AG04450 (cell line): Measurements from ENCODE around the gene EIF3B. TPM values are rescaled to one million over a fixed set of nuclear protein-coding genes. Genes with fewer than 3 reads are reported as not detected.
"Not testable (repeated sequence)": the region's sequence is repeated elsewhere in the genome, so short reads cannot be mapped to it uniquely, and the experiment has no call there.

ENCODE experiments used
- CTCF ChIA-PET: fragments of 300-600, 350-600 bp; formaldehyde crosslinking; extraction: SDS; loops from one replicate; lab custom pipeline; 2022; ENCODE audit warnings: antibody characterized with exemption, inconsistent platforms; lab: Charles Lee
- POLR2A ChIA-PET: fragments of 350-600 bp; formaldehyde crosslinking; extraction: SDS; loops from one replicate; lab custom pipeline; 2021; ENCODE audit warnings: antibody characterized with exemption, inconsistent platforms; lab: Yijun Ruan, JAX
- DNase-seq: peaks from one replicate; pipeline ENCODE4 v3.0.0-alpha.2; 2011; ENCODE audit warnings: low read depth, low spot score
- H3K27ac ChIP-seq: one replicate; pipeline ENCODE4 v1.5.1; 2012; ENCODE audit warnings: low read depth, low read length, control low read depth
- H3K27me3 ChIP-seq: one replicate; pipeline ENCODE4 v1.6.0; 2012; ENCODE audit warnings: low read length; ENCODE audit not compliant: control insufficient read depth, insufficient read depth
- H3K4me3 ChIP-seq: 2 replicates; pipeline ENCODE4 v1.5.1; 2011; ENCODE audit warnings: mild to moderate bottlenecking, low read depth, low read length, control low read depth
- H3K9me3 ChIP-seq: 2 replicates; pipeline ENCODE4 v1.5.1; 2012; ENCODE audit warnings: low read length; ENCODE audit not compliant: control insufficient read depth, insufficient read depth
- polyA plus RNA-seq: library from polyadenylated mRNA; depleted of rRNA; stranded (reverse); fragments of >200 nt; gene quantifications from 2 replicates; pipeline ENCODE4 v1.2.3, GENCODE V29; 2011
- TF ChIP-seq, protein P1 (sequence below): IDR thresholded peaks from 2 replicates; pipeline ENCODE4 v1.5.1; 2011; ENCODE audit warnings: low read depth, low read length, control low read depth, inconsistent platforms

Gene EIF3B
- polyA plus RNA-seq, 1 experiment, result 110 TPM

DNA sequence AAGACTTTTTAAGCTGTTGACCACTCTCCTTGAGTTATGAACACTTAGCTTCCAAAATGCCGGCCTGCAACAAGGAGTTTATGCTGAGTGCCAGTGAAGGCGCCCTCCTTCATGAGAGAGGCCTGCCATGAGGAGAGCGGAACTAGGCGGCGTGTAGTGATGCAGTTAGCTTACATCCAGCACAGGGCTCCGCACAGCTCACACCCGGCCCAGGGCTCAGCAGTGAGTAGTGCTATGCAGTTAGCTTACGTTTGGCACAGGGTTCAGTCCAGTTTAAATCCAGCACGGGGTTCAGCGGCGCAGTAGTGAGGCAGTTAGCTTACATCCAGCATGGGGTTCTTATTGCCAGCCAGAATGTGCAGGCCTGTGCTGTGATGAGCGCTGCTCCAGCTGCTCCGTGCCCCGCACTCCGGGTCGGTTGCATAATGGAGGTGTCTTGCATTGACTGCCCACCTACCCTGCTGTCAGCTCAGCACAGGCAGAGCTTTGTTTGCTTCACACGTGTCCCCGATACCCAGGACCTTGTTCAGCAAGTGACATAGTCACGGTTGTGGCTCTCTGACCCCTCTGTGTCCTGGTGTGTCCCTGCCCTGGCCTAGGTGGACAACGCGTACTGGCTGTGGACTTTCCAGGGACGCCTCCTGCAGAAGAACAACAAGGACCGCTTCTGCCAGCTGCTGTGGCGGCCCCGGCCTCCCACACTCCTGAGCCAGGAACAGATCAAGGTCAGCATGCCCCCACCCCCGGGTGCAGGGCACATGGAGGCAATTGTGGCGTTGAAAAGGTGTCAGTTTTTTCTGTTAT, 21.9 kb downstream of the EIF3B start:
- H3K9me3 ChIP-seq, result no peaks in the 10 kb centered on the region
- no peaks in the 10 kb centered on the region for H3K27me3 ChIP-seq
- no peak overlapping the region for H3K27ac ChIP-seq
- no peak for DNase-seq
- CTCF ChIA-PET, result no interaction called here
- TF ChIP-seq, protein P1, sequence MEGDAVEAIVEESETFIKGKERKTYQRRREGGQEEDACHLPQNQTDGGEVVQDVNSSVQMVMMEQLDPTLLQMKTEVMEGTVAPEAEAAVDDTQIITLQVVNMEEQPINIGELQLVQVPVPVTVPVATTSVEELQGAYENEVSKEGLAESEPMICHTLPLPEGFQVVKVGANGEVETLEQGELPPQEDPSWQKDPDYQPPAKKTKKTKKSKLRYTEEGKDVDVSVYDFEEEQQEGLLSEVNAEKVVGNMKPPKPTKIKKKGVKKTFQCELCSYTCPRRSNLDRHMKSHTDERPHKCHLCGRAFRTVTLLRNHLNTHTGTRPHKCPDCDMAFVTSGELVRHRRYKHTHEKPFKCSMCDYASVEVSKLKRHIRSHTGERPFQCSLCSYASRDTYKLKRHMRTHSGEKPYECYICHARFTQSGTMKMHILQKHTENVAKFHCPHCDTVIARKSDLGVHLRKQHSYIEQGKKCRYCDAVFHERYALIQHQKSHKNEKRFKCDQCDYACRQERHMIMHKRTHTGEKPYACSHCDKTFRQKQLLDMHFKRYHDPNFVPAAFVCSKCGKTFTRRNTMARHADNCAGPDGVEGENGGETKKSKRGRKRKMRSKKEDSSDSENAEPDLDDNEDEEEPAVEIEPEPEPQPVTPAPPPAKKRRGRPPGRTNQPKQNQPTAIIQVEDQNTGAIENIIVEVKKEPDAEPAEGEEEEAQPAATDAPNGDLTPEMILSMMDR, result no peak
- POLR2A ChIA-PET, result interaction anchor here (0.7 to 1.0 kb wide), 2 partner anchors 8 to 17 kb away, joined by 3 to 4 read pairs; no protein-coding TSS in a partner anchor
- no peak overlapping the region for H3K4me3 ChIP-seq

DNA sequence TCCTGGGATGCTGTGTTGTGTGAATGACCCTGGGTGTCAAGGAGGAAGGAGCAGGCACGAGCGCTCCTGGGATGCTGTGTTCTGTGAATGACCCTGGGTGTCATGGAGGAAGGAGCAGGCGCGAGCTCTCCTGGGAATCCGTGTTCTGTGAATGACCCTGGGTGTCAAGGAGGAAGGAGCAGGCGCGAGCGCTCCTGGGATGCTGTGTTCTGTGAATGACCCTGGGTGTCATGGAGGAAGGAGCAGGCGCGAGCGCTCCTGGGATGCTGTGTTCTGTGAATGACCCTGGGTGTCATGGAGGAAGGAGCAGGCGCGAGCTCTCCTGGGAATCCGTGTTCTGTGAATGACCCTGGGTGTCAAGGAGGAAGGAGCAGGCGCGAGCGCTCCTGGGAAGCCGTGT, 22.9 kb downstream of the EIF3B start:
- H3K9me3 ChIP-seq, CTCF ChIA-PET, H3K4me3 ChIP-seq, DNase-seq, H3K27me3 ChIP-seq, H3K27ac ChIP-seq: not testable (repeated sequence)
- POLR2A ChIA-PET, result interaction anchor here (1.0 kb wide), 1 partner anchor 16 kb away, joined by 4 read pairs; no protein-coding TSS in a partner anchor

DNA sequence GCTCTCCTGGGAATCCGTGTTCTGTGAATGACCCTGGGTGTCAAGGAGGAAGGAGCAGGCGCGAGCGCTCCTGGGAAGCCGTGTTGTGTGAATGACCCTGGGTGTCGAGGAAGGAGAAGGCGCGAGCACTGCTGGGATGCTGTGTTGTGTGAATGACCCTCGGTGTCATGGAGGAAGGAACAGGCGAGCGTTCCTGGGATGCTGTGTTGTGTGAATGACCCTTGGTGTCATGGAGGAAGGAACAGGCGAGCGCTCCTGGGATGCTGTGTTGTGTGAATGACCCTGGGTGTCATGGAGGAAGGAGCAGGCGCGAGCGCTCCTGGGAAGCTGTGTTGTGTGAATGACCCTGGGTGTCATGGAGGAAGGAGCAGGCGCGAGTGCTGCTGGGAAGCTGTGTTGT, 23.5 kb downstream of the EIF3B start:
- CTCF ChIA-PET, POLR2A ChIA-PET, H3K27me3 ChIP-seq, H3K27ac ChIP-seq, DNase-seq, H3K4me3 ChIP-seq, H3K9me3 ChIP-seq: not testable (repeated sequence)

DNA sequence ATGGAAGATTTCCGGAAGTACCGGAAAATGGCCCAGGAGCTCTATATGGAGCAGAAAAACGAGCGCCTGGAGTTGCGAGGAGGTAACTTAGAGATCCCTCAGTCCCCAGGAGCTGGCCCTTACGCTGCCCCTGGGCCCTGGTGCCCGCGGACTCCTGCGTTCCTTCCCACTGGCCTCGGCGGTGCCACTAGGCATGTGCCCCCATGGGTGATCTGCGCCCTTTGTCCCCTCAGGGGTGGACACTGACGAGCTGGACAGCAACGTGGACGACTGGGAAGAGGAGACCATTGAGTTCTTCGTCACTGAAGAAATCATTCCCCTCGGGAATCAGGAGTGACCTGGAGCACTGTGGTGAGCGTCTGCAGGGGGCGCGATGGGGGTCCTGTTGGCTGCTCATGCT, 24.5 kb downstream of the EIF3B start:
- H3K27me3 ChIP-seq, result no peaks in the 10 kb centered on the region
- CTCF ChIA-PET, result no interaction called here
- TF ChIP-seq, protein P1, result no peak
- no peak overlapping the region for H3K27ac ChIP-seq
- POLR2A ChIA-PET, result interaction anchor here (0.6 kb wide), 1 partner anchor 15 kb away, joined by 4 read pairs; no protein-coding TSS in a partner anchor
- no peaks in the 10 kb centered on the region for H3K9me3 ChIP-seq
- no peak overlapping the region for H3K4me3 ChIP-seq
- DNase-seq, result no peak

DNA sequence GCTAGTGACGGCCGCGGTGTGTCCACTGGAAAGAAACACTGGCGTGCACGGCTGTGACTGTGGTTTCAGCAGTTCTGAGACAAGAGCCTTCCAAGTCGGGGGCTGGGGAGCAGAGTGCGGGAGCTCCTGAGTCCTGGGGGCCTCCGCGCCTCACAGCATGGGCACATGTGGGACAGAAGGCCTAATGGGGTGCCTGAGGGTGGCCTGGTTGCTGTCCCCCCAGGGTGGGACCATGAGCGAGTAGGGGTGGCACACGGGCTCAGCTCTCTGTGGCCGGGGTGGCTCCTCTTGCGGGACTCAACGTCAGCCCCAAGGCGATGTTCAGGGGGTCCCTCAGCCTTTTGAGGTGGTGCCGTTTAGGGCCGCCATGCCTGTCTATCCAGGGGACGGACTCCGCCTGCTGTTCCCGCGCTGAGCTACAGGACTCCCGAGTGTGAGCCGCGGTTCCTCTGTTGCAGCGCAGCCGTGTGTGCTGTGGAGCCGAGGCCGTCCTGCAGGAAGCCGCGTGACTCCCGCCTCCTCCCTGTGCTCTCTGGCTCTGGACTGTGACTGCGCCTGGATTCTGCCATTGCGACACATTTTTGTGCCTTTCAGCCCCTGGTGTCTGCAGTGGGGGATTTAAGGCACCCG, 25.3 kb downstream of the EIF3B start:
- no peaks in the 10 kb centered on the region for H3K27me3 ChIP-seq
- POLR2A ChIA-PET, result no interaction called here
- TF ChIP-seq, protein P1, result no peak
- DNase-seq, result no peak
- no peak overlapping the region for H3K27ac ChIP-seq
- CTCF ChIA-PET, result no interaction called here
- no peak overlapping the region for H3K4me3 ChIP-seq
- H3K9me3 ChIP-seq, result no peaks in the 10 kb centered on the region; the same call in 1 of the 2 replicates

DNA sequence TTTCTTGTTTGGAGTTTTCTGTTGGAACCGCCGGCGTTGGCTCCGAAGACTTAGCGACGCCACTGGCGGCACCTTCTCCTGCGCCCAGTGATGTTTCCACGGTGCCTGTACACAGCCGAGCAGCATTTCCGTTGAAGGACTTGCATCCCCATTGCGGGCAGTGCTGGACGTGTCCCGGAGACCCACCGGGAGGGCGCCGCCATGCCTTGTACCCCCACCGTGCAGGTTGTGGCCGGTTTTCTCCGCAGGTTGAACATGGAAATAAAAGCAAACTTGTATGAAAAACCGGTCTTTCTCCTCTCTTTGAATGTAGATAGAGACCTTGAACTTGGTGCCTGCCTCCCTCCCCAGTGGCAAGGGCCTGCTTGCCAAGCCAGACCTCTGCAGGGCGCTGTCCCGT, 25.8 kb downstream of the EIF3B start:
- Histone ChIP-seq H3K4me3 (no peak overlapping the region), H3K9me3 (no peaks in the 10 kb centered on the region; the same call in 1 of the 2 replicates), H3K27ac (no peak overlapping the region), H3K27me3 (no peaks in the 10 kb centered on the region)
- TF ChIP-seq, protein P1, result no peak
- DNase-seq, result no peak
- ChIA-PET CTCF (no interaction called here), POLR2A (no interaction called here)
